BJ (cell line): ENCODE data around the gene SLC43A3. TPM values are rescaled to one million over a fixed set of nuclear protein-coding genes. Genes with fewer than 3 reads are reported as not detected.

ENCODE experiments used
- CTCF ChIA-PET: fragments of 350-600 bp; formaldehyde crosslinking; extraction: SDS; loops from one replicate; lab custom pipeline; 2021; ENCODE audit warnings: antibody characterized with exemption, inconsistent platforms; lab: Yijun Ruan, JAX
- POLR2A ChIA-PET: fragments of 300-600 bp; sonication (Branson Sonifier 250); formaldehyde crosslinking; extraction: SDS; loops from one replicate; lab custom pipeline; 2021; ENCODE audit warnings: antibody characterized with exemption; lab: Charles Lee
- DNase-seq: peaks from one replicate; pipeline ENCODE4 v3.0.0-alpha.2; 2011; ENCODE audit warnings: low read depth
- H3K27me3 ChIP-seq: 2 replicates; pipeline ENCODE4 v1.6.0; 2011; ENCODE audit warnings: low read length; ENCODE audit not compliant: control insufficient read depth, insufficient read depth
- H3K36me3 ChIP-seq: 2 replicates; pipeline ENCODE4 v1.5.1; 2011; ENCODE audit warnings: low read length; ENCODE audit not compliant: control insufficient read depth, insufficient read depth
- H3K4me3 ChIP-seq: 2 replicates; pipeline ENCODE4 v1.5.1; 2011; ENCODE audit warnings: low read depth, mild to moderate bottlenecking, control low read depth, low read length
- CTCF ChIP-seq: IDR thresholded peaks from 2 replicates; pipeline ENCODE4 v1.5.1; 2011; ENCODE audit warnings: low read depth, mild to moderate bottlenecking, control low read depth, inconsistent platforms, low read length, moderate library complexity; ENCODE audit not compliant: insufficient read depth
- polyA plus RNA-seq: library from polyadenylated mRNA; depleted of rRNA; stranded (reverse); fragments of >200 nt; gene quantifications from 2 replicates; pipeline ENCODE4 v1.2.3, GENCODE V29; 2011

SLC43A3 gene
- polyA plus RNA-seq, 1 experiment: 26.7 TPM

GRCh38 chr11:57390535-57390934, 36.4 kb downstream of the SLC43A3 start, which contains the start of gene PRG2:
Gene PRG2, minus strand, starts transcription at chr11:57390650. Its CDS starts 706 bp downstream, at chr11:57389944.
- CTCF ChIA-PET: no interaction called here
- no peaks in the 10 kb centered on the region for H3K36me3 ChIP-seq
- no peak within 1 kb of the TSS for H3K4me3 ChIP-seq
- POLR2A ChIA-PET: no interaction called here
- no peak for TF ChIP-seq CTCF
- DNase-seq: no peak
- H3K27me3 ChIP-seq: peaks cover 12% of the 10 kb centered on the region

GRCh38 chr11:57387289-57388030, 39.5 kb downstream of the SLC43A3 start:
- peaks cover 13% of the 10 kb centered on the region for H3K27me3 ChIP-seq
- H3K4me3 ChIP-seq: no peak overlapping the region
- no peak for TF ChIP-seq CTCF
- H3K36me3 ChIP-seq: no peaks in the 10 kb centered on the region
- ChIA-PET POLR2A (no interaction called here), CTCF (no interaction called here)
- DNase-seq: no peak

- no peak for TF ChIP-seq CTCF
- Histone ChIP-seq H3K36me3 (no peaks in the 10 kb centered on the region), H3K27me3 (peaks cover 13% of the 10 kb centered on the region), H3K4me3 (no peak overlapping the region)
- ChIA-PET CTCF (no interaction called here), POLR2A (no interaction called here)
- DNase-seq: no peak
These were observed 40.6 kb downstream of the SLC43A3 start for GRCh38 chr11:57386178-57386940.

- no peak within 1 kb of the TSS for H3K4me3 ChIP-seq
- peaks cover 6% of the 10 kb centered on the region for H3K27me3 ChIP-seq
- POLR2A ChIA-PET: no interaction called here
- no peak for DNase-seq
- CTCF ChIA-PET: no interaction called here
- no peak for TF ChIP-seq CTCF
- no peaks in the 10 kb centered on the region for H3K36me3 ChIP-seq
These were observed 45.9 kb downstream of the SLC43A3 start, which contains the start of gene PRG3 for GRCh38 chr11:57380975-57381374. Gene PRG3, minus strand, starts transcription at chr11:57381150. Its CDS starts 442 bp downstream, at chr11:57380708.

GRCh38 chr11:57379732-57380131, 47.2 kb downstream of the SLC43A3 start:
- Histone ChIP-seq H3K27me3 (peaks cover 5% of the 10 kb centered on the region), H3K4me3 (no peak overlapping the region), H3K36me3 (no peaks in the 10 kb centered on the region)
- TF ChIP-seq CTCF: no peak
- no peak for DNase-seq
- ChIA-PET POLR2A (no interaction called here), CTCF (interaction anchor here (0.9 to 1.3 kb wide), 3 partner anchors 9 to 131 kb away, joined by 3 to 5 read pairs (median 3); no protein-coding TSS in a partner anchor)
